Activated T-cell treated with anti-CD3 and anti-CD28 coated beads for 48 hours (primary cell): Measurements from ENCODE around the gene ARL14EPL.

ENCODE experiments used
- DNase-seq: peaks from one replicate; pipeline ENCODE4 v3.0.0-alpha.2; 2020; ENCODE audit warnings: low read depth

Gene ARL14EPL

DNA sequence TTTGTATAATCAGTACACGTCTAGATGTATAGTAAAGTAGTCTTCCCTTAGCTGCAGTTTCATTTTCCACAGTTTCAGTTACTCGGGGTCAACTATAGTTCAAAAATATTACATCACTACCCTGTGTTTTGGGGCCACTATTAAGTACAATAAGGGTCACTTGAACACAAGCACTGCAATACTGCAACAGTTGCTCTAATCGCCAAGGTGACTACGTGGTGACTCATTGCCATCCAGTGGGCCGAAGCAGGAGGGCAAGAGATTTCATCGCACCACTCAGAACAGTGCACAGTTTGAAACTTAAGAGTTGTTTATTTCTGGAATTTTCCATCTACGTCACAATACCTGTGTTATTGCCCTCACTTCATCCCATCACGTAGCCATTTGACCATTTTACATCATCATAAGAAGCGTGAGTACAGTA lies at the start of gene ARL14EPL:
ARL14EPL (plus strand) TSS at position 379 of the 424 bp plus-strand sequence. CDS start 18,994 bp downstream, outside the sequence.
- no peak for DNase-seq

DNA sequence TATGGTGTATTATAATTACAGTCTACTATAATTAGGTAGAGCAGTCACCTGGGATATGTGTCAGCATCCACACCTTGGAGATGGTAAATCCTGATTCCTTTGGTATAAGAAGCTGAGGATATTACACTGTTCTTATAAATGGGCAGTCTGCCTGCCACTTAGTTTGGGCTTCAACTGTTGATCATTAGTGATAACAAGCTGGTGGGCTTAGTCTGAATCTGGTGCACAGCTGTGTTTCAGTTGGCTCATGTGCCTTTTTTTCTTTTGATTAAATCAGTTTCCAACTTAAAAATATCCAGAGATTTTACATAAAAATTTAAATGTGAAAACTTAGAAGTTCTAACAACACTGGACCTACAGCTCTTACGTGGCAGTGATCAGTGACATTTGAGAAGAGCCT lies 48.8 kb upstream of the ARL14EPL start:
- DNase-seq, result no peak

DNA sequence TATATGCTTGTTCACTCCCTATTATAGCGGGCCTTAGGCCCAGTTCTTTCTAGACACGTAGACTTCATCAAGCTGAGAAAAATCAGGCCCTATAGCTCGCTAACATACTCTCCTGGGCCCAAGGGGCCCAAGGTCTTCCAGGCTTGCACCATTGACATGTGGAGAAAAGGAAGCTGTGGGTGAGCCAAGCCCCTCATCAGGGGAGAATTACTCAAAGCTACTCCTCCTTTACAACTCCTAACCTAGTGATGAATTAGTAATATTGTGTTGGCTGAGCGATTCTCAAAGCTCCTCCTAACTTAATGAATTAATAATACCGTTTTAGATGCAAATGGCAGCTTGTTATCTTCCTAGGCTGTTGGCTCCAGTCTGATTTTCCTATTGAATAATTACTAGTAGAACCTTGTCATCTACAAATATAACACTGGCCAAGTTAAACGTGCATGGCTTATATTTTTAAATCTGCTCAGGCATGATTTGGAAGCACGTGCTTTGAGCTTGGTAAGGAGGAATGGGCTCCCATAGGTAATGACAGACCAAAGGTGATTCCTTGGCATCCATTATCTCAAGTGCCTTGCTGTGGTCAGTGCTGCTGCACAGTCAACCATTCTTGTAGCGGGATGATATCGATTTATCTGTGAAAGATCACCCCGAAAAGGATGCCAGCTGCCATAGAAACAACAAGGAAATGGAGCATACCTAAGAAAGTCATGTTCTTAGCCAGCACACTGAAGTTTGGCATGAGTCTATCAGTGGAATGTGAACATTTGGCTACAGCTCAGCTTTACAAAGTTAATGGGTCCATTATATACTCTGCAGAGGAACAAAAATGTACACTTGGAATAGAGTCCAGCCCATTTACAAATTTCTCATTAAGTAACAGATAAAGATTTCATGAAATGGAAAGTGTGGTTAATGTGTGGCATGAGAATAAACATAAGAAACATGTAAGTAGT lies 46.2 kb upstream of the ARL14EPL start:
- no peak for DNase-seq

DNA sequence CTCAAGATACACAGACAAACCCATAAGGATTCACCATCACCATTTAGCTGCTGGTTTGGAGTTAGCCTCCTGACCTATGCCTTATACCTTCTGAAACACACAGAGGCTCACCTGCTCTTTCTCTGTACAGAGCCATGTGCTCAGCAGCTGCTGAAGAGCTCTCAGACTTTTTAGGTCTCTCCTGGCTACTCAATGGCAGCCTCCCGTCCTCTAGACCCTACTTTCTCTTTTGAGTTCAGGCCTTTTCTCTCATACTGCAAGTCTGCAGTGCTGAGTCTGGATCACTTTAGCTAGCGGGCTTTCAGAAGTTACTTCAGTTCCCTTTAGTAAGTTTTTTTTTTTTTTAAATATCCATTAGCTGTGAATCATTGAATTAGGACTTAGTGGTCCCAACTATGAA lies 44.3 kb upstream of the ARL14EPL start:
- no peak for DNase-seq

DNA sequence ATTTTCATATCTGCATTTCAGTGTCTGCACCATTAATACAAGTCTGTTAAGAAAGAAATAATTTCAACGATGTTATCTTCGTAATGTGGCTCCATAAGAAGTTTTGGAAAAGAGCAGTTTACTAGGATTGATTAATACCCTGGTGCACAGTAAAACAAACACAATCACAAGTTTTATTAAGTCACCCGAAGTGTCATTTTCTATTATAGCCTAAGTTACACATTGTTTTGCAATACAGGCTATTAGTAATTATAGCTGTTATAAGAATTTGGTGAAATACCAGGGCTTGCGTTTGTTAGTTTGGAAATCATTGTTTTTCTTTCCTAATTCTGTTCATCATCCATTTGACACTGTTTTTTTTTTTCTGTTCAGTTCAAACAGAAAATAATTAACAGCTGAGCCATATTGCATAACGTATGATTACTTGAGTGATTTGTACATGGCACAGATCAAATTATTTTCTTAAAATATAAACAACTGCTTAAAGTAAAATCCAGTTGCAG lies 39.4 kb upstream of the ARL14EPL start:
- DNase-seq, result no peak

DNA sequence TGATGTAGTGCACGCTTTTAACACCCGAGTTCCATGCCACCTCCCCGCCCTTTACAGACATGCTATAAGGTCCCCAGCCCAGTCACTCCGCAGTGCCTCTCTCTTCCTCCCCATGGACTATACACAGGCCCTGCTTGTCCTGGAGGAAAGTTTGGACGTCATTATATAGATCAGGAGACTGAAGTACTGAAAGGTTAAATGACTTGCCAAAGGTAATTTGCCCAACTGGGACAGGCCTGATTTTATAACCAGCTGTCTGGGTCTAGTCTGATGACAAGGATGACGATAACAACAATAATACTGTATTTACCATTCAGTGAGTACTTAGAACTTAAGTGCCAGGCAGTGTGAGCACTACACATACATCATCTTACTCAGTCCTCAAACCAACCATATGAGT lies 36.9 kb upstream of the ARL14EPL start:
- DNase-seq, result no peak

DNA sequence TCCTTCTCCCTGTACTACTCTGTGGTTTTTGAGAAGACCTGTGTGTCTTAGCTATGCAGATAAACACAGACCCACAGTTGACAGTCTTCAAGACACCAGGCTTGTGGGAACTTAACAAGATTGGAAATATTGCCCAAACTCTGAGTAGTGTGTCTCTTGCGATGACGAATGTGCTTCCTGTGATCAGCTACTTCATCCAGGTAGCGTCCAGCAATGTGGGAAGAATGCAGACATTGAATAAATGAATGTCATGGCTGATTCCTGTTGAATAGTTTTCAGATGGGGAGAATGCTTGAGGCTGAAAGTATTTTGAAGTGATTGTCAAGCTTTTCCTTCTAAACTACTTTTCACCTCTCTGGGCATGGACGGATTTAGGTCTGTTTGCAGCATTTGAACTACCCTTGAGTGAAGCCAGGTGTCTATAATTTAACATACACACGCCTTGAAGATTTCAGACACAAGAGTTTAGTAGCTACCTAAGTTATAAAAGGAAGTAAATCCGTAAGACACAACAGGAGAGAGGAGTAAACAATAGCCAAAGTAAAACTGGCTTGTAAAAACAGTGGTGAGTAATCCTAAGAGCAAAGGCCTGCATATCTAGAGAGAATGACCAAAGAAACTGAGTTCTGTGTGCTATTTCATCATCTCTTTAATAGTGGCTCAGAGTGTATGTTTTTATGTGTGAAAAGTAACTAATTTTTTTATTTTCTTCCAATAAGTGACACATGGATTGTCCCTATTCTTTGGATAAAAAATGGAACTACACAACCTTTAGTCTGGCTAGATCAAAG lies 30.0 kb upstream of the ARL14EPL start:
- no peak for DNase-seq

DNA sequence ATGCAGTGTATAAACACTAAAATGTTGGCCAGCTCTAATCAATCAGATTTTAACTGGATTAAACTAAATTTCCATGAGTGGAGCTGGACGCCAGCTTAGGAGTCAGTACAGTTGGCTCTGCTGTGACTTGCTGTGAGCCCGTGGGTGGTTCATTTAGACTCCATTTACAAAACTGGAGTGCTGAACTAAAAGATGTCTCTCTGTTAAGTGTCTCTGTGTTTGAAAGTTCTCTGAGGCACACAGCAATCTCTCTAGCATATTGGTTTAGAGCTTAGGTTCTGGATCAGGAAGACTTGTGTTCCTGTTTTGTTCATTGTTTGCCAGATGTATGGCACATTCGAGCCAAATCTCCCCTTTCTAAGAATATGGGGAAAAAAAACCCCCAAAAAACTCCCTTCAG lies 28.0 kb upstream of the ARL14EPL start:
- no peak for DNase-seq

DNA sequence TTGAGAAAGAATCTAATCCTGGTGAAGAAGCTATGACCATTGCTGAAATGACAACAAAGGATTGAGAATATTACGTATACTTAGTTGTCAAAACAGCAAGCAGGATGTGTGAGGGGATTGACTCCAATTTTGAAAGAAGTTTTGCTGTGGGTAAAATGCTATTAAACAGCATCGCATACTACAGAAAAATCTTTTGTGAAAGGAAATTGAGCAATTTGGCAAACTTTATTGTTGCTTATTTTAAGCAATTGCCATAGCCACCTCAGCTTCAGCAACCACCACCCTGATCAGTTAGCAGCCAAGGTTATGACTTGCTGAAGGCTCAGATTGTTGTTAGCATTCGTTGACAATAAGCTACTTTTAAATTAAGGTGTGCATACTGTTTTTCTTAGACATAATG lies 22.5 kb upstream of the ARL14EPL start:
- no peak for DNase-seq

DNA sequence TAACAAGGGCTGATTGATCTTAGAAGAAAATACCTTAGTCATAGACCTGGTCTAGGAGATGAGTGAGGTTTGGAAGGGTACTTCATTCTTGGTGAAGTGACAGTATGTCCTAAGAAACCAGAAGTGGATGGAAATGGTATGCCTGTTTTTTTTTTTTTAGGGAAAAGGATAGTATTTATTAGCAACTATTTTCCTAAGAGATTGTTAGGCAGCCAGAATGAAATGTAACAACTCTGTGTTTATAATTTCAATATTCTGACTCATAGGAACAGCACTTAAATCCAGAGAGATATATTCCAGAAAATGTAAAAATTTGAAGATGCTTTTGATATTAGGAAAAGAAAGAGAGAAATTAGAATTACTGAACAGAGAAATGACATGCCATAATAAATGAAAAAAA lies 21.2 kb upstream of the ARL14EPL start:
- DNase-seq, result no peak

DNA sequence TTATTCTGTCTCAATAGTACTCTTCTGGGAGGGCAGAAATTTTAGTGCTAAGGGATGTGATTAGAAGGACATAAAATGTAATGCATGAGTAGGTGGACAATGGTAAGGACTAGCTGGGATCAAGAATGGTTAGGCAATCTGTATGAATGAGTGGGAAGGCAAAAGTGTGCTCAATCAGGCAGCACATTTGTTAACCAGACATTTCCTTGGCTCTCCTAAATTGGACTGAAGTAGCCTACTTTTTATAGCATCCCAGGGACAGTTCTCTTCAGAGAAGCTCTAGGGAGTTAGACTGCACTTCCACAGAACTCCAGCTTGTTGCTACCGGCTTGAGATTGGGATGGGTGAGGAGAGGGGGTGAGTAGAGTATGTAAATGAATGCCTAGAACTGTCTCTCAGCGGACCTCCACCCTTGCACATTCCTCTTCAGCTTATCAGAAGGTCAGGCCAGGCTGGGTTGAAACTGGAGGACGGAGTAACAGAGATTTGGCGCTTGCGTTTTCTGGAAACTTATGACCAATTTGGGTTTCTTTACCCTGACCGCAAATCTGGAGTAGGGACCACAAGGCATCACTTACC lies 19.0 kb upstream of the ARL14EPL start:
- DNase-seq, result no peak

DNA sequence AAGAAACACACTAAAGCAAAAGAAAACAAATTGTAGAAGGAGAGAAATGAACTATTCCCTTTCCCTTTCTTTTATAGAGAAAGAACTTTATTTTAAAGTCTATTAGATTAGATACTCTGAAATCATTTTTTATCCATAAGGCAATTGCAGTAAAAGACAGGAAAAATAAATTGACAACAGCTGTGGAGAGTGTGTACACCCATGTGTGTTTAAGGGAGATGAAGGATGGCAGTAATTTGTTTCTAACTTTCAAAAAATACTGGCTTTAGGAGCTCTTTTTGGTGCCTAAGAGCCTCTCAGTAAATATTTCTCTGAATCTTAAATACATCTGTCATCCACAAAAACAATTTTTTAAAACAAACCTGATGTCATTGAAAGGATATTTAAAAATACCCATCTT lies 18.3 kb upstream of the ARL14EPL start:
- DNase-seq, result no peak

DNA sequence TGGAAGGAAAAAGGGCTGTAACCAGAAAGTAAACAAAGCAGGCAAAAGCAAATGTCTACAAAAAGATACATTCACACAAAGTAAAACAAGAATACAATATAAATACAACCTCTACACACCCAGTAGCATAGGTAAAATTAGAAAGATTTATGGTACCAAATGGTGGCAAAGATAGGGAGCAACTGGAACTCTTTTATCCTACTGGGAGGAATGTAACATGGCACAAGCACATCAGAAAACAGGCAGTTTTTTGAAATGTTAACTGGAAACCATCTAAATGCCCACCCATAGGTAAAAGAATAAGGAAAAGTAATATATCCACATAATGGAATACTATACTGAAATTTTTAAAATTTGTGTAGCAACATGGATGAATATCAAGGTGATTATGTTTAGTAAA lies 8.7 kb upstream of the ARL14EPL start:
- no peak for DNase-seq

DNA sequence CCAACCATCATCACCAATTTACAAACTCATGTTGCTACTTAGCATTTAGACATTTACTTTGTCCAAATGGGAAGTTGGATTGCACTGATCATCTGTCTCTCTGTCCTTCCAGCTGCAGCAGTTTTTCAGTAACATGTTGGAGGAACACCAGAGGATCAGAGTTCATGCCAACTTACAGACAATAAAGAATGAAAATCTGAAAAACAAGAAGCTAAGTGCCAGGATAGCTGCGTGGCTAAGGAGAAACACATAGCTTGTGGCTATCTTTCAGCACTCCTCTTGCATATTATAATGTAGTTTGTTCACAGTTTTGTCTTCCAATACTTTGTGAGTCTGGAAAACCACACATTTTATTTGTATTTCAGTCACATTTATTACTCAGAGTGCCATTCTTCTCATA lies 6.4 kb upstream of the ARL14EPL start:
- no peak for DNase-seq

DNA sequence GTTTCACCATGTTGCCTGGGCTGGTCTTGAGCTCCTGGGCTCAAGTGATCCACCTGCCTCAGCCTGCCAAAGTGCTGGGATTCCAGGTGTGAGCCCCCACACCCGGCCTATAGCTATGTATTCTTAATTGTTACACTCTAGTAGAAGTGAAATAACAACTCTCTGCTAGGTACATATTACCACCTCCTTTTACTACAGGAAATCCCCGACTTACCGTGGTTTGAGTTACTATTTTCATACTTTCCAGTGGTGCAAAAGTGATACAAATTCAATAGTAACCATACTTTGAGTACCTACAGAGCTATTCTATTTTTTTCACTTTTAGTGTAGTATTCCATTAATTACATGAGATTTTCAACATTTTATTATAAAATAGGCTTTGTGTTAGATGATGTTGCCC lies 719 bp downstream of the ARL14EPL start:
- no peak for DNase-seq

DNA sequence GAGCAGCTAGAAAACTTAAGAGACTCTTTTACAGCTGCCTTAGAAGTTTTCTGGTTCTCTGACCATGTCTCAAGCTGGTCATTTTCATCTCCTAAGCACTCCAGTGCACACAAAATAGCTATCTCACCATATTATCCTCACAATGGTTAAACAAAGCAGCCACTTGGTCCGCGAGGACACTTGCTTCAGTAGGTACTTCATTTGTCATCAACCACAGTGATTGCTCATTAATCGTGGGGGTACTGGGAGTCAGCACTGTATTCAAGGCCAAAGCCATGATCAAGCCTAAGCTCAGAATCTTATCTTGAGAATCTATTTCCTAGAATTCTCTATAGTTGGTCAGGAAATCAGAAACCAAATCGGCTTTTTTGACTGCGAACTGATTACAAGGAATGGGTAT lies 2.9 kb downstream of the ARL14EPL start:
- no peak for DNase-seq

DNA sequence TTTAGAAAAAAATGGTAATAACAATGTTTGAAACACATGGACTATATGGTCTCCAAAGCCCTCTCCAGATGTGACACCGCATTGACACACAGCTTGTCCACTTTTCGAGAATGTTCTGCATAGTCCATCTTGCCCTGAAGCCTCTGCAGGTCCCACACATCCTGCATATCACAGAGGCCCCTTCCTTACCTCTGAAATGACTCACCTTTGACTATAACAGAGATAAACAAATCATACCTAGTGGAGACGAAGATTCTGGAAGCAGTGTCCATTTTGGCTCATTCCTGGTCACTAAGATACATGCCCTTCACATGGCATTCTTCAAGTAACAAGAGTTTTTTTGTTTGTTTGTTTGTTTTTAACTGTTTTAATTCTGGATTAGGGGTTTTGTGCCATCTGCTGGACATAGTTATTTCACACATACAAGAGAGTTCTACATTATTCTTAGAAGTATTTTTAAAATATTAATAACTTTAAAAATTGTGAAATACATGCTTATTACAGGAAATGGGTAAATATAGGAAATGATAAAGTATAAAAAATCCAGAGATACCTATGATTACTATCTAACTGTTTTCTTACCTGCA lies 5.1 kb downstream of the ARL14EPL start:
- no peak for DNase-seq

DNA sequence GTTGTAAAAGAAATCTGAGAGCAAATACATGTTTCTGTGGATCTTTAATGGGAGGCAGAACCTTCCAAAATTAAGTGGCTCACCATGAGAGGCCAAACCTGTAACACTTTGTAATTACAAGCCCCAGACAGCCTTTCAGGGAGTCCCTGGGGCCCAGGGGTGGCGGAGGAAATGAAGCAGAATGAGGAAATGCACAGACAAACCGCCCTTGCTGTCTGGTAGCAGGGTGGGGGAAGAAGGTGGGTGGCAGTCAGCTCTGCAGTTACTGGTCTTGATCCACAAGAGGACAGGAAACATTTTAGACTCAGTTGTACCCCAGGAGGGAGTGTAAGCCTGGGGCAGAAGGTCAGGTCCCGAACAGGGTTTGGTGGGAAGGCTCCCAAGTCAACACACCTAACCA lies 6.5 kb downstream of the ARL14EPL start:
- DNase-seq, result no peak

DNA sequence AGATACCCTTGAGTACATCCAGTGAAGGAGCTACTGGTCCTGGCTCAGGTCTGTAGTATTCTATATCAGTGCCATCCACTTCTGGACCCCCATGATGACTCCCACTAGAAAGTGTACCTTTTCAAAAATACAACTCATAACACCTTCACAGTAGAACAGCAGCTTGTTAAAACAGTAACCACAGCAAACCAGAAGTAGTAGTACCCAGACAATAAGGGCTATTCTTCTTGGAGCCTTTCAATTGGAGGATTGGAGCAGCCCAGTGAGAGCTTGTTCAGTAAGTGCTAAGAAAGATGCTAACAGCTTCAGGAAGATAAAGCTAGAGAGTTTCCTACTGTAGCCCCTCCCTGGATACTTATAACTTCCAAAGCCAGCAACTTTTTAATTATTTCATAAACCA lies 10.1 kb downstream of the ARL14EPL start:
- DNase-seq, result no peak

DNA sequence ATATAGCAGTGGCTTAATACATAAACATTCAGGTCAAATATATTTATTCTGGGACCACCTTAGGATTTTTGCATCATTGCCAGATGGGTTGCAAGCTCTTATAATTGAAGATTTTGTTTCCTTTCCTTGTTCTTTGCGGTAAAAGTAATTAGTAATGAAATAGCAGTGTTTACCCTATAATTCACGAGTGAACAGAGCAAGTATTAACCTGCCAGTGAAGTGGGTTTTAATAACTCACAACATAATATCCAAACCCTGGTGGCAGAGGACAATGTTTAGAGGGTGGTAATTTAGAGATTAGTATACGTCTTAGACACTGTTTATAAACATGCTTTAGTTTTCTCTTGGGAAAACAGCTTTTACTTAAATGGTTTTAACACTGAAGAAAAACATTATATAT lies 11.8 kb downstream of the ARL14EPL start:
- no peak for DNase-seq

DNA sequence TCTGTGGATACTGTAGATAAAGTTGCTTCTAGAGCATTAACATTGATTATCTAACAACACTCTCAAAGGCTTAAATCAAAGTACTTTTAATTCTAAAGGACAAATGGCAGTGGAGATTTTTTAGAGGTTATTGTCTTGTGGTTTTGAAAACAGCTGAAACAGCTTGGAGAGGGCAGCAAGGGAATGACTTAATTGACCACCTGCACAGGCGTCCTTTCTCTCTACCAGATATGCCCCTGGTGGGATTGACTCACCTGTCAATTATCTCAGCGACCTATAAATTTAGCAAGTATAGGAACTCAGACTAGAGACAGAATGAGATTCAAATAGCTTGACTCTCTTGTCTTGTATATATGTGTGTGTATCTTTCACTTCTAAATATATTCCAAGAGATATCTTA lies 13.5 kb downstream of the ARL14EPL start:
- no peak for DNase-seq

DNA sequence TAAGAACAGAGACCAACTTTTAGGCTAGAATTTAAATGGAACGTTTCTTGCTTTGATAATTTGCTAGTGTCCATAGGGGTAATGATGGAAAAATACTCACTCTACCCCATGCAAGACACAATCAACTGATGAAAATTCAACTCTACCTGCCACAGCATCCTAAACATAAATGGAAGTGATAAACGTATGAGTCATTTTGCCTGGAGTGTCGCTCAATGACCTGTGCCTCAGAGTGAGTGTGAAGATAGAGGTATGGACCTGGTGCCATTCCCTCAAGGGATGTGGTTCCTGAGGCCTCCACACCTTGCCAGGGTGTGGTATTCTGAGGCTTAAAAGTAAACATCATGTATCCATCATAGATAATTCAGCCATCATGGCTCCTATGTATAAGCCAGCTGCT lies 14.0 kb downstream of the ARL14EPL start:
- DNase-seq, result no peak
